Central memory CD8-positive, alpha-beta T cell (primary cell): ENCODE results near the gene MTX1.
A peak's percentile ranks its signal among the peaks of the same experiment; 100 is the strongest.

Experiments
- ATAC-seq: fragments of 150-1000 bp; cut with Tn5 transposase; replicated peaks from 2 replicates; pipeline ENCODE4 v1.10.0; 2022; ENCODE audit warnings: mild to moderate bottlenecking, moderate FRiP score, moderate number of reproducible peaks; ENCODE audit not compliant: poor library complexity, severe bottlenecking; ENCODE audit errors: extremely low read depth
- DNase-seq, 2 donors: peaks; one replicate each; pipeline ENCODE4 v3.0.0; 2021; ENCODE audit warnings: low spot score in 2 of 2
- H3K27ac Mint-ChIP-seq: one replicate; pipeline ENCODE4 v1.8.0; 2022; ENCODE audit warnings: low read depth, mild to moderate bottlenecking, moderate library complexity, mixed read lengths
- H3K27me3 Mint-ChIP-seq: one replicate; pipeline ENCODE4 v1.8.0; 2022; ENCODE audit warnings: mixed read lengths
- H3K36me3 Mint-ChIP-seq: one replicate; pipeline ENCODE4 v1.8.0; 2022; ENCODE audit warnings: mild to moderate bottlenecking, moderate library complexity, mixed read lengths; ENCODE audit not compliant: insufficient read depth
- H3K4me1 Mint-ChIP-seq: one replicate; pipeline ENCODE4 v1.8.0; 2022; ENCODE audit warnings: mixed read lengths
- H3K4me3 Mint-ChIP-seq: one replicate; pipeline ENCODE4 v1.8.0; 2022; ENCODE audit warnings: mild to moderate bottlenecking, moderate library complexity, mixed read lengths
- H3K9me3 Mint-ChIP-seq: one replicate; pipeline ENCODE4 v1.8.0; 2022; ENCODE audit warnings: mixed read lengths

MTX1 gene

GRCh38 chr1:155169541-155169940 lies 39.0 kb upstream of the MTX1 start:
- DNase-seq (no peak), ATAC-seq (no peak)
- Mint-ChIP-seq H3K4me1 (peaks cover 35% of the 10 kb centered on the region), H3K9me3 (no peaks in the 10 kb centered on the region), H3K27me3 (no peaks in the 10 kb centered on the region), H3K36me3 (peaks cover 35% of the 10 kb centered on the region), H3K4me3 (no peak overlapping the region), H3K27ac (no peak overlapping the region)

- no peaks in the 10 kb centered on the region for H3K27me3 Mint-ChIP-seq
- no peaks in the 10 kb centered on the region for H3K9me3 Mint-ChIP-seq
- H3K36me3 Mint-ChIP-seq, result peaks cover 35% of the 10 kb centered on the region
- no peak overlapping the region for H3K27ac Mint-ChIP-seq
- H3K4me3 Mint-ChIP-seq, result no peak overlapping the region
- DNase-seq, result no peak
- ATAC-seq, result no peak
- H3K4me1 Mint-ChIP-seq, result peaks cover 41% of the 10 kb centered on the region
Observed at GRCh38 chr1:155170101-155170785, 38.3 kb upstream of the MTX1 start.

DNA sequence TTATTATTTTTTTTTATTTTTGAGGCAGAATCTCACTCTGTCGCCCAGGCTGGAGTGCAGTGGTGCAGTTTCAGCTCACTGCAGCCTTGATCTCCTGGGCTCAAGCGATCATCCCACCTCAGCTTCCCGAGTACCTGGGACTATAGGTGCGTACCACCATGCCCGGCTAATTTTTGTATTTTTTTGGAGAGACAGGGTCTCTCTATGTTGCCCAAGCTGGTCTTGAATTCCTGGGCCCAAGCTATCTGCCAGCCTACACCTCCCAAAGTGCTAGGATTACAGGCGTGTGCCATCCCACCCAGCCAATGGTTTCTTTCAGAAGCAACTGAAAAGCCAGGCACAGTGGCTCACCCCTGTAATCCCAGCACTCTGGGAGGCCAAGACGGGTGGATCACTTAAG lies 37.7 kb upstream of the MTX1 start:
- ATAC-seq (no peak), DNase-seq (no peak)
- peaks cover 33% of the 10 kb centered on the region for H3K36me3 Mint-ChIP-seq
- no peak overlapping the region for H3K27ac Mint-ChIP-seq
- no peaks in the 10 kb centered on the region for H3K27me3 Mint-ChIP-seq
- peak overlapping the region; percentile 97 for H3K4me3 Mint-ChIP-seq
- H3K4me1 Mint-ChIP-seq, result peaks cover 41% of the 10 kb centered on the region
- H3K9me3 Mint-ChIP-seq, result no peaks in the 10 kb centered on the region

DNA sequence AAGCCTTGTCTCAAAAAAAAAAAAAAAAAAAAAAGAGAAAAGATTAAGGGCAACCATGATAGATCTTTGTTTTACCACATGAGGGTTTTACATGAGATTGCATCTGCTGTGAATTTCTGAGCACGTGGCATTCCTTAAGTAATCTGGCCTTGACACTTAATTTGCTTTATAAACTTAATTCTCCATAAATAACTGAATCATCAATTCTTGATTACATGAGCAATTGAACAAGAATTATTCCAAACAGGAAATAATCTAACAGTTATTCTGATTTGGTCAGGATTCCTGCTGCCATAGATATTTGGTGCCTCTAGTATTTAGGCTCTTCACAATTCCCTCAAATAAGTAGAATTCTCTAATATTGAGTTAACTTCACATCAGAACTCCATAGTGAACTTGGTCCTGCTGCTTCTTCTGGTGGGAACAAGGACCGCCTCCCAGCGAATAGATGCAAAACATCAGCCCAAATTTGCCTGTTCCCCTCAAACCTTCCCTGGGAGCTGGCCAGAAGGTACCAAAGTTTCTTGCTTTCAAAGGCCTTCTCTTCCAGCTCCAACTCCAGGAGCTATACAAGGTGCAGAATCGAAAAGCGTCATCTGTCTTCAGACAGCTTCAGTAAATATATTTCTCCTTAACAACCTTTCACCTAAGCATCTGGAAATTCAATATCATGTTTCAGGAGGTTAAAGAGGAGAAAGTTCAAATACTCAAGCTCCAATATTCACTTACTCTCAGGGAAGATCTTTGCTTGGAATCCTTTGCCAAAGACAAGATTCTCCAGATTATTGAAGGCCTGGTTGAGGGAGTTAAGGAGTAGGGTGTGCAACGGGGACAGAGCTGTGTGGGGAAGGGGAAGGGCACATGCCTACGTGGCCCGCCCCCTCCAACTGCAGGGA lies 36.4 kb upstream of the MTX1 start:
- H3K9me3 Mint-ChIP-seq, result no peaks in the 10 kb centered on the region
- DNase-seq, result no peak
- H3K27me3 Mint-ChIP-seq, result no peaks in the 10 kb centered on the region
- H3K36me3 Mint-ChIP-seq, result peaks cover 35% of the 10 kb centered on the region
- peaks cover 50% of the 10 kb centered on the region for H3K4me1 Mint-ChIP-seq
- H3K4me3 Mint-ChIP-seq, result peak overlapping the region; percentile 97
- peak overlapping the region; percentile 97 for H3K27ac Mint-ChIP-seq
- peak; percentile 25 for ATAC-seq

DNA sequence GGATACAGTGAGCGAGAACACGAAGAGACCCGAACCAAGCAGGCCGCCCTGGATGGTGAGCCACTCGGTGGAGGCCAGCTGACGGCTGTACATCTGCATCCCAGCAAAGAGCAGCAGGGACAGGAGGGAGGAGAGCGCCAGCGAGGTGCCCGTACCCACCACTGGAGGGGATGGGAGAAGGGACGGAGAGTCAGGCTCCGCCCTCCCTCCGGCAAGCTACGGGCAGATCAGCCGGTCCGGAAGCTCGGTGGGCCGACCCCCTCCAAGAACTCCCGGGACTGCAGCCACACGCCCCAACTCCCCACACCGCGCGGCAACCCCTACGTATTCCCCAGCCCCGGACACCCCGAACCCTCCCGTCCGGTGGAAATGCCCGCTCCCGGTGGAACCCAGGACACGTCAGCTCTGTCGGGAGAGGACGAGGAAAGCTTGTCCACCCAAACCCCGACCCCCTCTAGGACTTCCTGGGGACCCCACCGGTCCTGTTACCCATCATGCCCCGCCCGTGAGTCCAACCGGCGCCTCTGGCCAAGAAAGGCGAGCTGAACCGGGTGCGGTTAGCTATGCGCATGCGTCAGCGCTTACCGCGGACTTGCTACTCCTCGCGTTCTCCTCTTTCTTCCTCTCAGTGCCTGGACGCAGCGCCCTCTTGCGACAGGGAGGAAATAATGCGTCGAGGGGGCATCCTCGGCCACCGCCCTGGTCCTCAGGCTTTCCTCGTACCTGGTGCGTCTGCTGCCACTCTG lies 35.6 kb upstream of the MTX1 start, which contains the start of gene KRTCAP2:
Gene KRTCAP2 (minus strand): TSS at position 573 of the 746 bp plus-strand sequence. CDS start 80 bp downstream, at position 493.
- Mint-ChIP-seq H3K36me3 (peaks cover 35% of the 10 kb centered on the region), H3K27me3 (no peaks in the 10 kb centered on the region), H3K4me3 (peak within 1 kb of the TSS; percentile 97), H3K9me3 (no peaks in the 10 kb centered on the region), H3K4me1 (peaks cover 46% of the 10 kb centered on the region), H3K27ac (peak within 1 kb of the TSS; percentile 97)
- ATAC-seq, result peak; percentile 85
- peak; percentile 87 to 91 for DNase-seq

- no peaks in the 10 kb centered on the region for H3K27me3 Mint-ChIP-seq
- ATAC-seq (peak; percentile 22), DNase-seq (no peak)
- no peaks in the 10 kb centered on the region for H3K9me3 Mint-ChIP-seq
- peak within 1 kb of the TSS; percentile 97 for H3K4me3 Mint-ChIP-seq
- H3K36me3 Mint-ChIP-seq, result peaks cover 35% of the 10 kb centered on the region
- H3K27ac Mint-ChIP-seq, result peak within 1 kb of the TSS; percentile 97
- H3K4me1 Mint-ChIP-seq, result peaks cover 43% of the 10 kb centered on the region
Observed at GRCh38 chr1:155173478-155174323, 34.8 kb upstream of the MTX1 start, which contains the start of gene TRIM46. TSS of gene TRIM46 (plus strand) at chr1:155173849. CDS start at chr1:155173967, 118 bp downstream.

GRCh38 chr1:155174324-155175280 lies 33.9 kb upstream of the MTX1 start:
- peaks cover 36% of the 10 kb centered on the region for H3K36me3 Mint-ChIP-seq
- peaks cover 43% of the 10 kb centered on the region for H3K4me1 Mint-ChIP-seq
- peak overlapping the region; percentile 97 for H3K27ac Mint-ChIP-seq
- no peak for DNase-seq
- no peak for ATAC-seq
- no peaks in the 10 kb centered on the region for H3K27me3 Mint-ChIP-seq
- no peaks in the 10 kb centered on the region for H3K9me3 Mint-ChIP-seq
- peak overlapping the region; percentile 97 for H3K4me3 Mint-ChIP-seq

DNA sequence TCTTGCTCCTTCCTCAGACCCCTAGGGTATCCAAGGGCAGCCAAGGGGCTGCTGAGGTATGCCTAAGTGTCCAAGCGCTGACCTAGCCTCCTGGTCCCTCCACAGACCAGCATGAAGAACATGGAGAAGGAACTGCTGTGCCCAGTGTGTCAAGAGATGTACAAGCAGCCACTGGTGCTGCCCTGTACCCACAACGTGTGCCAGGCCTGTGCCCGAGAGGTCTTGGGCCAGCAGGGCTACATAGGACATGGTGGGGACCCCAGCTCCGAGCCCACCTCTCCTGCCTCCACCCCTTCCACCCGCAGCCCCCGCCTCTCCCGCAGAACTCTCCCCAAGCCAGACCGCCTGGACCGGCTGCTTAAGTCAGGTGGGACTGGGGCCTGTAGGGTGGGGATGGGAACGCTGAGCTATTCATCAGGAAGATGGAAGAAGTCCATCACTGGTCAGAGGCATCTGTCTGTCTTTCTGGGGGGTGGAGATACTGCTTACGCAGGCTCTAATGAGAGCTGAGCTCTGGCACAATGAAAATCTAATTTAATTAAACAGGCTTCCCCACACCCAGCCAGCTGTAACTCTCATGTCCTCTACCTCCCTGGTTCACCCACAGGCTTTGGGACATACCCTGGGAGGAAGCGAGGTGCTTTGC lies 33.1 kb upstream of the MTX1 start:
- Mint-ChIP-seq H3K9me3 (no peaks in the 10 kb centered on the region), H3K27me3 (no peaks in the 10 kb centered on the region), H3K27ac (no peak overlapping the region), H3K4me1 (peaks cover 43% of the 10 kb centered on the region), H3K36me3 (peaks cover 37% of the 10 kb centered on the region), H3K4me3 (peak overlapping the region; percentile 97)
- no peak for ATAC-seq
- DNase-seq, result no peak

DNA sequence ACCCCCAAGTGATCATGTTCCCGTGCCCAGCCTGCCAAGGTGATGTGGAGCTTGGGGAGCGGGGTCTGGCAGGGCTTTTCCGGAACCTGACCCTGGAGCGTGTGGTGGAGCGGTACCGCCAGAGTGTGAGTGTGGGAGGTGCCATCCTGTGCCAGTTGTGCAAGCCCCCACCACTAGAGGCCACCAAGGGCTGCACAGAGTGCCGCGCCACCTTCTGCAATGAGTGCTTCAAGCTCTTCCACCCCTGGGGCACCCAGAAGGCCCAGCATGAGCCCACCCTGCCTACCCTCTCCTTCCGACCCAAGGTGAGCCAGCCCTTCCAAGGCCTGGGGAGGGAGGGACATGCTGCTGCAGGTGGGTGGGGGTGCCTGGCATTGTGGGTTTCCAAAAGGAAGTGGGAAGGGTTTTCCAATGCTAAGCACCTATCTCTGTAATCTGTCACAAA lies 32.5 kb upstream of the MTX1 start:
- DNase-seq (no peak), ATAC-seq (no peak)
- peaks cover 43% of the 10 kb centered on the region for H3K4me1 Mint-ChIP-seq
- H3K9me3 Mint-ChIP-seq, result no peaks in the 10 kb centered on the region
- peaks cover 36% of the 10 kb centered on the region for H3K36me3 Mint-ChIP-seq
- no peak overlapping the region for H3K4me3 Mint-ChIP-seq
- no peaks in the 10 kb centered on the region for H3K27me3 Mint-ChIP-seq
- H3K27ac Mint-ChIP-seq, result no peak overlapping the region

DNA sequence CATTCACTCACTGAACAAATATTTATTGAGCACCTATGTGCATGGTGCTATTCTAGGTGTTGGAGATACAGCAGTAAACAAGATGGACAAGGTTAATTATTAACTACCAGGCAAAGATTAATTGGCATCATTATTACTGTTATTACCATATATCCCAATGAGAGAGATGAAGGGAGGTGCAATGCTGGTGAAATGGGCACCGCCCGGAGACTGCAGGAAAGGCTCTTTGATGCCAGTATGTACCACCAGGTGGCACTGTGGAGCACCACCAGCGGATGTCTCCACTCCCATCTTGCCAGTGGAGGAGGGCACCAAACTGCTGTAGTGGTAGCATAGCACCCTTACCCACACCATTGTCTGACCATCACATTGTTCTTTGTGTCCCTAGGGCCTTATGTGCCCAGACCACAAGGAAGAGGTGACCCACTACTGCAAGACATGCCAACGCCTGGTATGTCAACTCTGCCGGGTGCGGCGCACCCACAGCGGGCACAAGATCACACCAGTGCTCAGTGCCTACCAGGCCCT lies 31.9 kb upstream of the MTX1 start:
- peak; percentile 31 for ATAC-seq
- Mint-ChIP-seq H3K9me3 (no peaks in the 10 kb centered on the region), H3K36me3 (peaks cover 29% of the 10 kb centered on the region), H3K4me1 (peaks cover 43% of the 10 kb centered on the region), H3K4me3 (peak overlapping the region; percentile 30), H3K27ac (no peak overlapping the region), H3K27me3 (no peaks in the 10 kb centered on the region)
- peak; percentile 70 to 79 for DNase-seq
